ENCODE measurements around the gene OMP.
"Not testable (repeated sequence)": the region's sequence is repeated elsewhere in the genome, so short reads cannot be mapped to it uniquely, and the experiment has no call there.

OMP gene

GRCh38 chr11:77088236-77089003, 14.2 kb upstream of the OMP start:
- DNase-seq, result no peak

GRCh38 chr11:77089004-77089545, 13.6 kb upstream of the OMP start:
- DNase-seq, result no peak

- no peak for DNase-seq
Measured at GRCh38 chr11:77090046-77090372, 12.6 kb upstream of the OMP start.

- DNase-seq, result no peak
Measured at GRCh38 chr11:77090373-77091111, 12.1 kb upstream of the OMP start.

GRCh38 chr11:77091146-77091940, 11.3 kb upstream of the OMP start:
- DNase-seq, result peak; percentile 70

GRCh38 chr11:77092382-77092781, 10.3 kb upstream of the OMP start:
- DNase-seq, result no peak

- DNase-seq, result no peak
Measured at GRCh38 chr11:77093056-77093891, 9.4 kb upstream of the OMP start.

GRCh38 chr11:77093987-77094840, 8.4 kb upstream of the OMP start:
- DNase-seq, result no peak

GRCh38 chr11:77094841-77095365, 7.7 kb upstream of the OMP start:
- no peak for DNase-seq

- no peak for DNase-seq
Measured at GRCh38 chr11:77095551-77096490, 6.8 kb upstream of the OMP start.

- no peak for DNase-seq
Measured at GRCh38 chr11:77096591-77097019, 6.0 kb upstream of the OMP start.

GRCh38 chr11:77097180-77097579, 5.5 kb upstream of the OMP start:
- DNase-seq, result not testable (repeated sequence)

GRCh38 chr11:77100166-77101042, 2.2 kb upstream of the OMP start:
- DNase-seq, result no peak

- DNase-seq, result no peak
Measured at GRCh38 chr11:77101043-77101537, 1.6 kb upstream of the OMP start.

- DNase-seq, result no peak
Measured at GRCh38 chr11:77103319-77103718, 679 bp downstream of the OMP start.

GRCh38 chr11:77104727-77105126, 2.1 kb downstream of the OMP start:
- no peak for DNase-seq

GRCh38 chr11:77106321-77106720, 3.7 kb downstream of the OMP start:
- DNase-seq, result no peak

- DNase-seq, result no peak
Measured at GRCh38 chr11:77106759-77107158, 4.1 kb downstream of the OMP start.

- no peak for DNase-seq
Measured at GRCh38 chr11:77107950-77108349, 5.3 kb downstream of the OMP start.
